ENCODE data around the gene ACVR1.

Gene ACVR1

DNA sequence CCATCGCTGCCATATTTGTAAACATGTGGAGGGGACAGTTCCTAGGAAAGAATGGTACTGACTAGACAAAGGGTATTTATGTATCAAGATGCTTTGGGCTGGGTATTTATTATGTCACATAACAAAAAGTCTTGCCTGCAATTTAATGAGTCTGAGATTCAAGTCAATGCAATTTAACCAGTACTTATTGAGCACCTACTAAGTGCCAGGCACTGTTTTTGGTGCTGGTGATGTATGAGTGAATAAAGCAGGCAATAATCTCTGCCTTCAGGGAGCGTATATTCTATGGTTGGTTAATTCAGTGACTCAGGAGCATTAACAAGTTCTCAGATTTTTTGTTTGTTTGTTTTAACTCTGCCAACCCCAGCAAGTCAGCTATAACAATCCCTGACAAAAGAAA is 24.6 kb upstream of the ACVR1 start:
- Histone ChIP-seq H3K27ac (ENCODE audit: poor library complexity, severe bottlenecking) (no peak overlapping the region), H3K4me1 (ENCODE audit: insufficient read depth, poor library complexity, severe bottlenecking) (no peaks in the 10 kb centered on the region), H3K27me3 (ENCODE audit: insufficient read depth, poor library complexity, severe bottlenecking) (no peaks in the 10 kb centered on the region), H3K36me3 (ENCODE audit: low read depth) (no peaks in the 10 kb centered on the region), H3K4me3 (ENCODE audit: severe bottlenecking) (no peak overlapping the region), H3K9me3 (ENCODE audit: severe bottlenecking) (no peaks in the 10 kb centered on the region)
- DNase-seq (ENCODE audit: low spot score) = no peak
- no peak for ATAC-seq (ENCODE audit: low read depth)
- TF ChIP-seq, protein P1, sequence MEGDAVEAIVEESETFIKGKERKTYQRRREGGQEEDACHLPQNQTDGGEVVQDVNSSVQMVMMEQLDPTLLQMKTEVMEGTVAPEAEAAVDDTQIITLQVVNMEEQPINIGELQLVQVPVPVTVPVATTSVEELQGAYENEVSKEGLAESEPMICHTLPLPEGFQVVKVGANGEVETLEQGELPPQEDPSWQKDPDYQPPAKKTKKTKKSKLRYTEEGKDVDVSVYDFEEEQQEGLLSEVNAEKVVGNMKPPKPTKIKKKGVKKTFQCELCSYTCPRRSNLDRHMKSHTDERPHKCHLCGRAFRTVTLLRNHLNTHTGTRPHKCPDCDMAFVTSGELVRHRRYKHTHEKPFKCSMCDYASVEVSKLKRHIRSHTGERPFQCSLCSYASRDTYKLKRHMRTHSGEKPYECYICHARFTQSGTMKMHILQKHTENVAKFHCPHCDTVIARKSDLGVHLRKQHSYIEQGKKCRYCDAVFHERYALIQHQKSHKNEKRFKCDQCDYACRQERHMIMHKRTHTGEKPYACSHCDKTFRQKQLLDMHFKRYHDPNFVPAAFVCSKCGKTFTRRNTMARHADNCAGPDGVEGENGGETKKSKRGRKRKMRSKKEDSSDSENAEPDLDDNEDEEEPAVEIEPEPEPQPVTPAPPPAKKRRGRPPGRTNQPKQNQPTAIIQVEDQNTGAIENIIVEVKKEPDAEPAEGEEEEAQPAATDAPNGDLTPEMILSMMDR (IDR thresholded peaks at IDR 0.05; ENCODE audit: poor library complexity, severe bottlenecking) = no peak

DNA sequence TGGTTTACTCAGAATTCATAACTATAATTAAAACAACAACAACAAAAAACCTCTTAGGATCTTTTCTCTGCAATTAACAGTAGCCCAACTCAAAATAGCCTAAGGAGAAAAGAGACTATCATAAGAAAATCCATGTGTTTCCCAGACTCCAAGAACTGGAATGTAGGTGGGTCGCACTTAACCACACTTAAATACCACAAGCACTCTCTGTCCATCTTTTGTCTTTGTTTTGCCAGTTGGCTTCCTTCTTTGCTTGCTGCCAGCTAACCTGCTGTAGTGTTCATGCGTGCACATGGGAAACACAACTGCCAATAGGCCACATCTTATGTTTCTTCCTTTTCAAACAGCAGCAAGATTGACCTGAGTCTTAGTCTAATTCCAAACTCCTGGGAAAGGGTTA is 24.1 kb upstream of the ACVR1 start:
- Histone ChIP-seq H3K27ac (ENCODE audit: poor library complexity, severe bottlenecking) (no peak overlapping the region), H3K36me3 (ENCODE audit: low read depth) (no peaks in the 10 kb centered on the region), H3K27me3 (ENCODE audit: insufficient read depth, poor library complexity, severe bottlenecking) (no peaks in the 10 kb centered on the region), H3K4me1 (ENCODE audit: insufficient read depth, poor library complexity, severe bottlenecking) (peaks cover 3% of the 10 kb centered on the region), H3K4me3 (ENCODE audit: severe bottlenecking) (no peak overlapping the region), H3K9me3 (ENCODE audit: severe bottlenecking) (no peaks in the 10 kb centered on the region)
- ATAC-seq (ENCODE audit: low read depth) = peak; percentile 50; the same call in 2 of the 3 replicates
- no peak for DNase-seq (ENCODE audit: low spot score)
- TF ChIP-seq, protein P1 (IDR thresholded peaks at IDR 0.05; ENCODE audit: poor library complexity, severe bottlenecking) = no peak

DNA sequence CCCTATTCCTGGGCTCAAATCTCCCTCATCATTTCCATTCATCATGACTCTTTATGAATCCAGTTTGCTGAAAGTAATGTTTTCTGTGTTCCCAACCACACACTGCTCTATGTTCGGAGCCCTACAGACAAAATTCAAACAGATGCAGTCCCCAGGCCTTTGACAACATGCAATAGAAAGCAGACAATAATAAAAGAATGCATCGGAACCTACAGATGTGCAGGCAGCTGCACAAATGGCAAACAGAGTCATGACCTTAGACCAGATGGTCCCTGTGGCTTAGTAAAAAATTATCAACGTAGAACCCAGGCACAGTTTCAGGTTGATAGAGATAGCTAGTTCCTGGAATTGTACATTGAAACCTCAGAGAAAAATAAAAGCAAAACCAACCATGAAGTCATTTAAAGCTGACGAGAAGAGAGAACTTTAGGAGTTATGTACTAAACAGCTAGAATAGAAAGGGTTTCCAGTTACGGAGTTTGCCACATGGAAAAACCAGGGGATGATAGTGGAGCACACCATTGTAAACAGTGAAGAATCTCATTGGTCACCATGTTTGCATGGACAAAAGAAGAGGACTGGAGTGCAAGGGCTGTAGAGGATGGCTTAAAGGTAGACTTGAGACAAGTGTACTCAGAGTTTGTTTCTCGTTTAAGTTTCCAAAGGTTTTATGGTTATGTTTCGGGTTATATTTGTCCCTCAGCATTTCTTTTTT is 23.2 kb upstream of the ACVR1 start:
- Histone ChIP-seq H3K27ac (ENCODE audit: poor library complexity, severe bottlenecking) (no peak overlapping the region), H3K9me3 (ENCODE audit: severe bottlenecking) (no peaks in the 10 kb centered on the region), H3K4me1 (ENCODE audit: insufficient read depth, poor library complexity, severe bottlenecking) (peaks cover 13% of the 10 kb centered on the region), H3K36me3 (ENCODE audit: low read depth) (no peaks in the 10 kb centered on the region), H3K4me3 (ENCODE audit: severe bottlenecking) (no peak overlapping the region), H3K27me3 (ENCODE audit: insufficient read depth, poor library complexity, severe bottlenecking) (no peaks in the 10 kb centered on the region)
- DNase-seq (ENCODE audit: low spot score) (no peak), ATAC-seq (ENCODE audit: low read depth) (no peak)
- TF ChIP-seq, protein P1 (IDR thresholded peaks at IDR 0.05; ENCODE audit: poor library complexity, severe bottlenecking) = no peak

DNA sequence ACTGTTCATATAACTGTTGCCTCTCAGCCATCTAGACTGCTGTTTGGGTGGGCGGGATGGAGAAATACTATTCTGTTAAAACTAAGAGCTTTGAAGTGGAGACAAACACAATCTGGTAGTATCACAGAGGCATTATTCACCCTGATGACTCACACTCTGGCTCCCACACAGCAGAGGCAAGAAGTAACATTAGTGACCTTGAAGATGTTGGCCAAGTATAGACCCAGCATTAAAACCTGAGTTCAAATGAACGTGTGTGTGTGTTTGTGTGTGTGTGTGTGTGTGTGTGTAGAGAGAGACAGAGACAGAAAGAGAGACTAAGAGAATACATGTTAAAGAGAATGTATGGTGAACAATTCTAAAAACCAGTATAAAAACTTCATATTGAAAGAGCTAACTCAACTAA is 22.5 kb upstream of the ACVR1 start:
- ATAC-seq (ENCODE audit: low read depth) (peak; percentile 89), DNase-seq (ENCODE audit: low spot score) (no peak)
- Histone ChIP-seq H3K36me3 (ENCODE audit: low read depth) (no peaks in the 10 kb centered on the region), H3K9me3 (ENCODE audit: severe bottlenecking) (no peaks in the 10 kb centered on the region), H3K4me1 (ENCODE audit: insufficient read depth, poor library complexity, severe bottlenecking) (peaks cover 13% of the 10 kb centered on the region), H3K27ac (ENCODE audit: poor library complexity, severe bottlenecking) (no peak overlapping the region), H3K27me3 (ENCODE audit: insufficient read depth, poor library complexity, severe bottlenecking) (no peaks in the 10 kb centered on the region), H3K4me3 (ENCODE audit: severe bottlenecking) (no peak overlapping the region)
- TF ChIP-seq, protein P1 (IDR thresholded peaks at IDR 0.05; ENCODE audit: poor library complexity, severe bottlenecking) = no peak
